ENCODE data around the gene SUMO3. TPM values are rescaled to one million over a fixed set of nuclear protein-coding genes. Genes with fewer than 3 reads are reported as not detected.
A peak's percentile ranks its signal among the peaks of the same experiment; 100 is the strongest.

The SUMO3 gene
- total RNA-seq, 1 donor from 2014 or later, result 131 TPM

DNA sequence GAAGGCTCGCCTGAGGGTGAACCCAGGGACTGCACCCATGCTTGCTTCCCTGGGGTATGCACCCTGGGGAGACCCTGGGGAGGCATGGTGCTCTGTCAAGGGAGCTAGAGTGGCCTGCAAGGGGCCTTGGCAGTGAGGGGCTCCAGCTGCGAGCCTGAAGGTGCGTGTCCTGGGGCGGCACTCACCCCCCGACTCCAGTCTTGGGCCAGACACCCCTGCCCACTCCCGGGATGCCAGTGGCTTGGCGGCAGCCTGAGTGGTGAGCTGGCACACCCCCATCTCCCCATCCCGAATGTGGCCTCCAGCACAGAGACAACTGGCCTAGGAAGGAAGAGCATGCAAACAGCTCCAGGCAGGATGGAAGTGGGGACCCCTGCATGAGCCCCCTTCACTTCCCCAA, 2.6 kb downstream of the SUMO3 start:
- peaks cover 4% of the 10 kb centered on the region for H3K36me3 ChIP-seq (ENCODE audit: control insufficient read depth, insufficient read depth, low read length)
- no peak overlapping the region for H3K4me3 ChIP-seq (ENCODE audit: low read depth, low read length)
- no peak for FAIRE-seq
- H3K27me3 ChIP-seq (ENCODE audit: control insufficient read depth, insufficient read depth, low read length), result no peaks in the 10 kb centered on the region
- TF ChIP-seq, protein P1, sequence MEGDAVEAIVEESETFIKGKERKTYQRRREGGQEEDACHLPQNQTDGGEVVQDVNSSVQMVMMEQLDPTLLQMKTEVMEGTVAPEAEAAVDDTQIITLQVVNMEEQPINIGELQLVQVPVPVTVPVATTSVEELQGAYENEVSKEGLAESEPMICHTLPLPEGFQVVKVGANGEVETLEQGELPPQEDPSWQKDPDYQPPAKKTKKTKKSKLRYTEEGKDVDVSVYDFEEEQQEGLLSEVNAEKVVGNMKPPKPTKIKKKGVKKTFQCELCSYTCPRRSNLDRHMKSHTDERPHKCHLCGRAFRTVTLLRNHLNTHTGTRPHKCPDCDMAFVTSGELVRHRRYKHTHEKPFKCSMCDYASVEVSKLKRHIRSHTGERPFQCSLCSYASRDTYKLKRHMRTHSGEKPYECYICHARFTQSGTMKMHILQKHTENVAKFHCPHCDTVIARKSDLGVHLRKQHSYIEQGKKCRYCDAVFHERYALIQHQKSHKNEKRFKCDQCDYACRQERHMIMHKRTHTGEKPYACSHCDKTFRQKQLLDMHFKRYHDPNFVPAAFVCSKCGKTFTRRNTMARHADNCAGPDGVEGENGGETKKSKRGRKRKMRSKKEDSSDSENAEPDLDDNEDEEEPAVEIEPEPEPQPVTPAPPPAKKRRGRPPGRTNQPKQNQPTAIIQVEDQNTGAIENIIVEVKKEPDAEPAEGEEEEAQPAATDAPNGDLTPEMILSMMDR (IDR thresholded peaks at IDR 0.05; ENCODE audit: insufficient read depth, low read length, severe bottlenecking), result no peak
- DNase-seq (ENCODE audit: low read depth), result no peak

GRCh38 chr21:44814498-44815023, 3.3 kb downstream of the SUMO3 start:
- Histone ChIP-seq H3K36me3 (ENCODE audit: control insufficient read depth, insufficient read depth, low read length) (peaks cover 5% of the 10 kb centered on the region), H3K4me3 (ENCODE audit: low read depth, low read length) (no peak overlapping the region), H3K27me3 (ENCODE audit: control insufficient read depth, insufficient read depth, low read length) (no peaks in the 10 kb centered on the region)
- no peak for FAIRE-seq
- no peak for DNase-seq (ENCODE audit: low read depth)
- TF ChIP-seq, protein P1 (IDR thresholded peaks at IDR 0.05; ENCODE audit: insufficient read depth, low read length, severe bottlenecking), result no peak

- DNase-seq (ENCODE audit: low read depth) (no peak), FAIRE-seq (peak; percentile 7)
- TF ChIP-seq, protein P1 (IDR thresholded peaks at IDR 0.05; ENCODE audit: insufficient read depth, low read length, severe bottlenecking), result no peak
- H3K27me3 ChIP-seq (ENCODE audit: control insufficient read depth, insufficient read depth, low read length), result no peaks in the 10 kb centered on the region
- H3K4me3 ChIP-seq (ENCODE audit: low read depth, low read length), result no peak overlapping the region
- peaks cover 5% of the 10 kb centered on the region for H3K36me3 ChIP-seq (ENCODE audit: control insufficient read depth, insufficient read depth, low read length)
Observed at GRCh38 chr21:44813727-44814126, 4.1 kb downstream of the SUMO3 start.

- H3K27me3 ChIP-seq (ENCODE audit: control insufficient read depth, insufficient read depth, low read length), result no peaks in the 10 kb centered on the region
- TF ChIP-seq, protein P1 (IDR thresholded peaks at IDR 0.05; ENCODE audit: insufficient read depth, low read length, severe bottlenecking), result no peak
- DNase-seq (ENCODE audit: low read depth) (no peak), FAIRE-seq (no peak)
- H3K36me3 ChIP-seq (ENCODE audit: control insufficient read depth, insufficient read depth, low read length), result peaks cover 8% of the 10 kb centered on the region
- no peak overlapping the region for H3K4me3 ChIP-seq (ENCODE audit: low read depth, low read length)
Observed at GRCh38 chr21:44813149-44813548, 4.7 kb downstream of the SUMO3 start.

DNA sequence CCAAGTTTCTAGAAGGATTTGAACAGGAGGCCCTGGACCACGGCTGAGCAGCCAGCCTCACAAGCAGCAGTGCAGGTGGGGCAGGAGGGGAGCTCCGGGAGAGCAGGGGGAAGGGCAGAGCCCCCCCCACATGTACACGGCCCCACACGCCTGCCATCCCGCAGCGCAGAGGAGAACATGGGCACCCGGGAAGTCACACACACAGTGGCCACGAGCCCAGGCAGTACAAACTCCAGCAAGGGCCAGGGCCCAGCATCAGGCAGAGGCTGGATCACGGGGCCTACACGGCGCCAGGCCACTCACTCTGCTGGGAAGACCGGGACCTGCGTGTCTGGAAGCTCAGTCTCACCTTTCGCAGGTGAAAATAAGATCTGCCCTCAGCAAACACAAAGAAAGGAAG, 5.2 kb downstream of the SUMO3 start:
- FAIRE-seq (no peak), DNase-seq (ENCODE audit: low read depth) (no peak)
- no peak overlapping the region for H3K4me3 ChIP-seq (ENCODE audit: low read depth, low read length)
- TF ChIP-seq, protein P1 (IDR thresholded peaks at IDR 0.05; ENCODE audit: insufficient read depth, low read length, severe bottlenecking), result no peak
- H3K36me3 ChIP-seq (ENCODE audit: control insufficient read depth, insufficient read depth, low read length), result peaks cover 8% of the 10 kb centered on the region
- no peaks in the 10 kb centered on the region for H3K27me3 ChIP-seq (ENCODE audit: control insufficient read depth, insufficient read depth, low read length)

DNA sequence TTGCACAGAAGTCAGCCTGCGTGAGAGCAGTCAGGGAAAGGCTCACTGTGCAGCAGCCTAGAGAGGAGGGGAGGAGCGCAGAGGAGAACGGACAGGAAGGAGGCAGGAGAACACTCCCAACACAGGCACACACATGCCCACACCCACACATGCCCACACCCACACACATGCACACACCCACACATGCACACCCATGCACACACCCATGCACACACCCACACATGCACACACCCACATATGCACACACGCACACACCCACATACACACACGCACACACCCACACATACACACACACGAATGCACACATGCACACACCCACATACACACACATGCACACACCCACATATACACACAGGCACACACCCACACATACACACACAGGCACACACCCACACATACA, 7.1 kb downstream of the SUMO3 start:
- no peak for DNase-seq (ENCODE audit: low read depth)
- peak; percentile 96 for FAIRE-seq
- H3K27me3 ChIP-seq (ENCODE audit: control insufficient read depth, insufficient read depth, low read length), result no peaks in the 10 kb centered on the region
- TF ChIP-seq, protein P1 (IDR thresholded peaks at IDR 0.05; ENCODE audit: insufficient read depth, low read length, severe bottlenecking), result no peak
- H3K4me3 ChIP-seq (ENCODE audit: low read depth, low read length), result no peak overlapping the region
- peaks cover 15% of the 10 kb centered on the region for H3K36me3 ChIP-seq (ENCODE audit: control insufficient read depth, insufficient read depth, low read length)
